ENCODE measurements around the gene MYO16.

DNA sequence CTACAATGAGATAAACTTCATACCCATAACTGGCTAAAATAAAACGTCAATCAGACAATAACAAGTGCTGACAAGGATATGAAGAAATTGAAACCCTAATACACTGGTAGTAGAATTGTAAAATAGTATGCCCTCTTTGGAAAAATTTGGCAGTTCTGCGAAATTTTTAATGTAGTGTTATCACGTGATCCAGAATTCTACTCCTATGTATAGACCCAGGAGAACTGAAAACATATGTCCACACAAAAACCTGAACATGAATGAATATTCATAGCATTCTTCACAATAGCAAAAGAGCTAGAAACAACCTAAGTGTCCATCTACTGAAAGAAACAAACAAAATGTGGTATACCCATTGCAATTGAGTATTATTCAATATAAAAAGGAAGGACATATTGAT lies 14.2 kb upstream of the MYO16 start:
- TF ChIP-seq GATA2 (IDR thresholded peaks at IDR 0.05; ENCODE audit: low read depth, low read length) (no peak), GATA3 (IDR thresholded peaks at IDR 0.05; ENCODE audit: low read depth, low read length) (no peak)
